Adipose tissue (tissue), 3 donors: ENCODE measurements around the gene ANKRD24. TPM values are rescaled to one million over a fixed set of nuclear protein-coding genes. Genes with fewer than 3 reads are reported as not detected.
"Not testable (repeated sequence)": the region's sequence is repeated elsewhere in the genome, so short reads cannot be mapped to it uniquely, and the experiment has no call there.

Experiments used
- H3K27ac ChIP-seq: one replicate; pipeline ENCODE4 v1.5.1; 2013; ENCODE audit warnings: low read depth, low read length
- WGBS, 3 donors: extraction: QIAGEN DNeasy Blood & Tissue Kit; methylation state at CpG; one replicate each; pipeline ENCODE4 v1.1.7; 2013; 5-methylcytosine and 5-hydroxymethylcytosine counted together
- polyA plus RNA-seq, 3 donors: library from polyadenylated mRNA; stranded (reverse); fragments of 200-250 nt; gene quantifications; one replicate each; pipeline ENCODE4 v1.2.3, GENCODE V29; 2013
- donor health status: healthy with polysubstance abuse.
- donor health status: Bipolar disorder and iron deficiency.
- donor health status: healthy.

The ANKRD24 gene
- polyA plus RNA-seq, 3 donors, result 1.5 to 2.2 (median 1.6) TPM

DNA sequence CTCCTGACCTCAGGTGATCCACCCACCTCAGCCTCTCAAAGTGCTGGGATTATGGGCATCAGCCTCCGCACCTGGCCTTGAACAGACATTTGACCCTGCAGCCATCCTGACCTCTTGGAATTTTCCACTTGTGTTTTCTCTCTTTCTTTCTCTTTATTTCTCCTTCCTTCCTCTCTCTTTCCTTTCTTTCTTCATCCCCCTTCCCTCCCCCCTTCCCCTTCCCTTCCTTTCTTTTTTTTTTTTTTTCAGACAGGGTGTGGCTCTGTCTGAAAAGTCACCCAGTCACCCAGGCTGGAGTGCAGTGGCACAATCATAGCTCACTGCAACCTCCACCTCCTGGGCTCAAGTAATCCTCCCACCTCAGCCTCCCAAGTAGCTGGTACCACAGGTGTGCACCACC lies 36.0 kb downstream of the ANKRD24 start:
- H3K27ac ChIP-seq, result not testable (repeated sequence)
- WGBS, 3 donors, result 91 to 100% (median 100%) methylated on average over 1 of the region's 1 CpG

DNA sequence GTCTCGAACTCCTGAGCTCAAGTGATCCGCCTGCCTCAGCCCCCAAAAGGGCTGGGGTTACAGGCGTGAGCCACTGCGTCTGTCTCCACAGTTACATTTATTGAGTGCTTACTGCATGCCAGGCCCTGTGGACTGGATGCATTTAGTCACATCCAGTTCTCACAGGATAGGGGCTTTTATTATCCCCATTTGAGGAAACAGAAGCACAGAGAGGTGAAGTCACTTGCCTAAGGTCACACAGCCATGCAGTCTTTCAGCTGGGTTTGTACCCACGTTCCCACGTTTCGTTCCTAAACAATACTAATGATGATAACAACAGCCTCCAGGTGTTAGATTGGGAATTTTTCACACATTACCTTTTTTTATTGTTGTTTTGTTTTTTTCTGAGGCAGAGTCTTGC lies 37.7 kb downstream of the ANKRD24 start:
- no peak overlapping the region for H3K27ac ChIP-seq
- WGBS, 3 donors, result 74 to 94% (median 91%) methylated on average over 7 of the region's 7 CpGs

DNA sequence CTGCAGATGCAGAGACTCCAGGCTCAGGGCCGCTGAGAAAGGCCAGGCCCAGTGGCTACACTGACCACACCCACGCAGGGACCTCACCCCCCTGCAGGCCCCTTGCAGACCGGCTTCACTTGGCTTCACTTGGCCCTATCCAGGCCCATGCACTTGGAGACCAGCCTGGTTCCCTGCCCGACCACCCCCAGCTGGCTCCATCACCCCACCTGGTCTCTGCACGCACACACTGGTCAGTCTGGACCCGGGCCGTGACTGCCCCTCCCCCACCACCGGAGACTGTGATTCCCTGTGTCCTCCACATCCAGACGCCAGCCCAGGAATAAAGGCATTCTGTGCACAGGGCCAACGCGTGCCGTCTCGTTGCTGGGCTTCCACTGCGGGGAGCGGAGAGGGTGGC lies 42.0 kb downstream of the ANKRD24 start:
- WGBS, 3 donors, result 64 to 67% (median 66%) methylated on average over 15 of the region's 15 CpGs
- H3K27ac ChIP-seq, result no peak overlapping the region

DNA sequence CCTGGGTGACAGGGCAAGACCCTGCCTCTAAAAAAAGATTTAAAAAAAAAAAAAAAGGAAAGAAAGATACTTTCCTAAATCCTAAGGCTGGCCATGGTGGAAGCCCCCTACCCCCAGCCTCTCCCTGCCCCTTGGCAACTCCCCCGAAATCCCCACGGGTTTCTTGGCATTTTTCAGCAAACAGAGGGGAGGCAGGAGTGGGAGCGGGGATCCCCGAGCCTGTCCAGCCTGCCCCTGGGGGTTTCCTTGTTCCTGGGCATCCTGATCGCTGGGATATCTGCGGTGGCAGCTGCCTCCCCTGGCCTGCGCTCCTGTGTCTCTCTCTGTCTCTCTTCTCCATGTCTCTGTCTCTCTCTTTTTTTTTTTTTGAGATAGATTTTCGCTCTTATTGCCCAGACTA lies 43.4 kb downstream of the ANKRD24 start:
- H3K27ac ChIP-seq, result no peak overlapping the region
- 70 to 79% (median 70%) methylated on average over 8 of the region's 8 CpGs for WGBS, 3 donors

DNA sequence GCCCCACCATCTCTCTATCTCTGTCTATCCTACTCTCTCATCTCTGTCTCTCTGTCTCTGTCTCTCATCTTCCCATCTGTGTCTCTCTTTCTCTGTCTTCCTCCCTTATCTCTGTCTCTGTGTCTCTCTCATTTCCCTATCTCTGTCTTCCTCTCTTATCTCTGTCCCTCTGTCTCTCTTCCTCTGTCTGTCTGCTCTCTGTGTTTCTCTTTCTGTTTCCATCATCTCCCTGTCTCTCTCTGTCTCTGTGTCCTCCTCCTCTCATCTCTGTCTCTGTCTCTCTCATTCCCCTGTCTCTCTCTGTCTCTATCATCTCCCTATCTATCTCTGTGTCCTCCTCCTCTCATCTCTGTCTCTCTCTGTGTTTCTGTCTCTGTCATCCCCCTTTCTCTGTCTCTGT lies 45.3 kb downstream of the ANKRD24 start:
- no peak overlapping the region for H3K27ac ChIP-seq

DNA sequence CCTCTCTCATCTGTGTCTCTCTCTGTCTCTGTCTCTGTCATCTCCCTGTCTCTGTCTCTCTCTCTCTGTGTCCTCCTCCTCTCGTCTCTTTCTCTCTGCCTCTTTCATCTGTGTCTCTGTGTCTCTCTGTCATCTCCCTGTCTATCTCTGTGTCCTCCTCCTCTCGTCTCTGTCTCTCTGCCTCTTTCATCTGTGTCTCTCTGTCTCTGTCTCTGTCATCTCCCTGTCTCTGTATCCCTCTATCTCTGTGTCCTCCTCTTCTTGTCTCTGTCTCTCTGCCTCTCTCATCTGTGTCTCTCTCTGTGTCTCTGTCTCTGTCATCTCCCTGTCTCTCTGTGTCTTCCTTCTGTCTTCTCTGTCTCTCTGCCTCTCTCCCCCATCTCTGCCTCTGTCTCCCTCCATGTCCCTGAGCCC lies 46.3 kb downstream of the ANKRD24 start:
- no peak overlapping the region for H3K27ac ChIP-seq
- 61 to 67% (median 61%) methylated on average over 2 of the region's 2 CpGs for WGBS, 3 donors

DNA sequence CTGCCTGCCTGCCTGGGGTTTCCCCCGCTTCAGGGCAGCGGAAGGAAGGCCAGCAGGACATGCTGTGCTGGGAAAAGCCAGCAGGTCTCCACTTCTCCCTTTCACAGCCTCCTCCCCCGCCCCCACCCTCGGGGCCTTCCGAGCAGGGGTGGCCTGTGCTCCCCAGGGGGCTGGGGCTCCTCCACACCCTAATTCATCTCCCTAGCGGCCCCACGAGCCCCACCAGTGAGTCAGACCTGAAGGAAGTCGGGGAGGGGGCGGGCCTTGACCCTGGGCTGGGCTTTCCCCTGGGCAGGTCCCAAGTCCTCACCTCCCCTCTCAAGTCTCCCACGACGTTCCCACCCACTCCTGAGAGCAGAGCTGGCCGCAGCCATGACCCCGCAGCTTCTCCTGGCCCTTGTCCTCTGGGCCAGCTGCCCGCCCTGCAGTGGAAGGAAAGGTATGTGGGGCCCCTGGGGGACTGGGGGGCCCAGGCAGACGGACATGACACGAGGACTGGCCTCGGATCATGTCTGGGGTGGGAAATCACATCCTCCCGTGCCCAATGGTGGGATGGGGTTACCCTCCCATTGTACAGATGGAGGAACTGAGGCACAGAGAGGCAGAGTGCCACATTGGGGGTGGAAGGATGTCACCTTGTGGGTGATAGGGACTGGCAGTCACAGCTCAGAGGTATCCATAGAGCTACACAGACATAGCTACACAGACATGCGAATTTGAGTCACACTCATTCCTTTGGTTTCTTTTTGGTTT lies 46.9 kb downstream of the ANKRD24 start, which contains the start of gene EBI3:
Gene EBI3, plus strand, starts transcription at position 345 of the 753 bp plus-strand sequence. Its CDS starts 28 bp downstream, at position 373.
- no peak within 1 kb of the TSS for H3K27ac ChIP-seq
- 9 to 14% (median 11%) methylated on average over 19 of the region's 19 CpGs for WGBS, 3 donors

DNA sequence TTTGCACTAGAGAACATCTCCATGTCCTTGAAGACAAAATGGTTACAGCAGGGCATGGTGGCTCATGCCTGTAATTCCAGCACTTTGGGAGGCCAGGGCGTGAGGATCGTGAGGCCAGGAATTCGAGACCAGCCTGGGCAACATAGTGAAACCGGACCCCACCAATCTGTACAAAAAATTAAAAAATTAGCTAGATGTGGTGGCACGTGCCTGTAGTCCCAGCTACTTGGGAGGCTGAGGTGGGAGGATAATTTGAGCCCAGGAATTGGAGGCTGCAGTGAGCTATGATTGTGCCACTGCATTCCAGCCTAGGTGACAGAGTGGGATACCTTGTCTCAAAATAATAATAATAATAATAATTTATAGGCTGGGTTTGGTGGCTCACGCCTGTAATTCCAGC lies 47.7 kb downstream of the ANKRD24 start:
- 79 to 89% (median 86%) methylated on average over 6 of the region's 6 CpGs for WGBS, 3 donors
- H3K27ac ChIP-seq, result not testable (repeated sequence)

DNA sequence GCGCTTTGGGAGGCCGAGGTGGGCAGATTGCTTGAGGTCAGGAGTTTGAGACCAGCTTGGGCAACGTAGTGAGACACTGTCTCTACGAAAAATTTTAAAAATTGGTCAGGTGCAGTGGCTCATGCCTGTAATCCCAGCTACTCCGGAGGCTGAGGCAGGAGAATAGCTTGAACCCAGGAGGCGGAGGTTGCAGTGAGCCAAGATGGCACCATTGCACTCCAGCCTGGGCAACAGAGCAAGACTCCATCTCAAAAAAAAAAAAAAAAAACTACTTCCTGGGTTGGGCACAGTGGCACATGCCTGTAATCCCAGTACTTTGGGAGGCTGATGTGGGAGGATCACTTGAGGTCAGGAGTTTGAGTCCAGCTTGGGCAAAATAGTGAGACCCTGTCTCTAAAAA lies 49.0 kb downstream of the ANKRD24 start:
- 86 to 87% (median 86%) methylated on average over 6 of the region's 6 CpGs for WGBS, 3 donors

DNA sequence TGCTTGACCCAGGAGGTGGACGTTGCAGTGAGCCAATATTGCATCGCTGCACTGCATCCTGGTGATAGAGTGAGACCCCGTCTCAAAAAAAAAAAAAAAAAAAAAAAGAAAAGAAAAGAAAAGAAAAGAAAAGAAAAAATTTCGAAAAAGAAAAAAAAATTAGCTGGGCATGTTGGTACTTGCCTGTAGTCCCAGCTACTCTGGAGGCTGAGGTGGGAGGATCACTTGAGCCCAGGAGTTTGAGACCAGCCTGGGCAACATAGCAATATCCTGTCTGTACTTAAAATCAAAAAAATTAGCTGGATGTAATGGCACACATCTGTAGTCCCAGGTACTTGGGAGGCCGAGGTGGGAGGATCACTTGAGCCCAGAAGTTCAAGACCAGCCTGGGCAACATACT lies 49.6 kb downstream of the ANKRD24 start:
- 71 to 82% (median 78%) methylated on average over 5 of the region's 5 CpGs for WGBS, 3 donors
- H3K27ac ChIP-seq, result not testable (repeated sequence)

More for the DNA sequence above, 49.0 kb downstream of the ANKRD24 start:
- H3K27ac ChIP-seq, result not testable (repeated sequence)

DNA sequence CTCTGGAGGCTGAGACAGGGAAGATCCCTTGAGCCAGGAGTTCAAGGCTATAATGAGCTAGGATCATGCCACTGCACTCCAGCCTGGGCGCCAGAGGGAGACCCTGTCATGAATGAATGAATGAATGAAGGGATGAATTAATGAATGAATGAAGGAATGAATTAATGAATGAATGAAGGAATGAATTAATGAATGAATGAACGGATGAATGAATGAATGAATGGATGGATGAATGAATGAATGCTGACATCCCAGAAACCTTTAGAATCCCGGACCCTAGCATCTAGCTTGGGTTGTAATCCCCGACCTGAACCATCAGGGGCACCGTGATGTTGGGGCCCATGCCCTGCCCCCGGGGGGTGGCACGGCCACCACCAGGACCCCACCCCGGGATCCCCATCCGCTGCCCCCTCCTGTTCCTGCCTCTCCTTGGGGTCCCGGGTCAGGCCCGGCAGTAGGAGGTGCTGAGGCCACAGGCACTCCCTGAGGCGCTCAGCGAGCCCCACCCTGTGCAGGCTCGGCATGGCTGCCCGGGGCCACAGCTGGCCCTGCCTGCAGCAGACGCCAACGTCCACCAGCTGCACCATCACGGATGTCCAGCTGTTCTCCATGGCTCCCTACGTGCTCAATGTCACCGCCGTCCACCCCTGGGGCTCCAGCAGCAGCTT lies 50.3 kb downstream of the ANKRD24 start:
- H3K27ac ChIP-seq, result no peak overlapping the region
- 41 to 56% (median 47%) methylated on average over 21 of the region's 21 CpGs for WGBS, 3 donors

DNA sequence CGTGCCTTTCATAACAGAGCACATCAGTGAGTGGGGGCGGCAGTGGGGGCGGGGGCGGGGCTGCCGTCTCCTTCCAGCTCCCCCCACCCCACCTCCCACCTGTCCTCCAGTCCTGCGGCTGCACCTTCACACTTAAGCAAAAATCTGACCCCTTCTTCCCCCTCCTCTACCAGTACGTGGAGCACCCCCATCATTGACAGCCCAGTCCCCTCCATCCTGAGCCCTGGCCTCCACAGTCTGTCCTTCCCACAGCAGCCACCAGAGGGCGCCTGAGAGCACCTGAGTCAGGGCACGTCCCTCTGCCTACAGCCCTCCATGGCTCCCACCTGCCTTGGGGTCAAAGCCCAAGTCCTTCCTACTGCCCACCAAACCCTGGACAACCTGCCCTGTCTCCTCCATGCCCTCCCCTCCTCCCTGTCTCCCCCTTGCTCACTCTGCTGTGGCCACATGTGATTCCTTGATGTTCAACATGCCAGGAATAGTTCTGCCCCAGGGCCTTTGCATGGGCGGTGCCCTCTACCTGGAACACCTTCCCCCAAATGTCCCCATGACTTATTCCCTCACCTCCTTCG lies 50.9 kb downstream of the ANKRD24 start:
- H3K27ac ChIP-seq, result no peak overlapping the region
- 29 to 36% (median 30%) methylated on average over 11 of the region's 11 CpGs for WGBS, 3 donors

DNA sequence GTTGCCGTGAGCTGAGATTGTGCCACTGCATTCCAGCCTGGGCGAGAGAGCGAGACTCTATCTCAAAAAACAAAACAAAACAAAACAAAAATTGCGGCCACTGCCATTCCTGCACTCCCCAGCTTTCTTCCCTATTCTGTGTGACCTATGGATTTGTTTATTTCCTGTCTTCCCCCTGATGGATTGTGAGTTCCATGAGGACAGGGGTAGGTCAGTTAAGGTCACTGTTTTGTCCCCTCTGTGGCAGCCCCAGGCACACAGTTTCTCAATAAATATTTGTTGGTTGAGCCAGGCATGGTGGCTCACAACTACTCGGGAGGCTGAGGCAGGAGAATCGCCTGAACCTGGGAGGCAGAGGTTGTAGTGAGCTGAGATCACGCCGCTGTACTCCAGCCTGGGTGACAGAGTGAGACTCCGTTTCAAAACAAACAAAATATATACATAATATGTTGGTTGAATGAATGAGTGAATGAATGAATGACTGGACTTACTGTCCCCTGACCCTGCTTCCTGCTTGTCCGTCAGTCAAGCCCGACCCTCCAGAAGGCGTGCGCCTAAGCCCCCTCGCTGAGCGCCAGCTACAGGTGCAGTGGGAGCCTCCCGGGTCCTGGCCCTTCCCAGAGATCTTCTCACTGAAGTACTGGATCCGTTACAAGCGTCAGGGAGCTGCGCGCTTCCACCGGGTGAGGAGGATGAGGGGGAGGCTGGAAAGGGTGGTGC lies 51.8 kb downstream of the ANKRD24 start:
- H3K27ac ChIP-seq, result no peak overlapping the region
- 42 to 53% (median 48%) methylated on average over 21 of the region's 21 CpGs for whole genome bisulfite sequencing, 3 donors

DNA sequence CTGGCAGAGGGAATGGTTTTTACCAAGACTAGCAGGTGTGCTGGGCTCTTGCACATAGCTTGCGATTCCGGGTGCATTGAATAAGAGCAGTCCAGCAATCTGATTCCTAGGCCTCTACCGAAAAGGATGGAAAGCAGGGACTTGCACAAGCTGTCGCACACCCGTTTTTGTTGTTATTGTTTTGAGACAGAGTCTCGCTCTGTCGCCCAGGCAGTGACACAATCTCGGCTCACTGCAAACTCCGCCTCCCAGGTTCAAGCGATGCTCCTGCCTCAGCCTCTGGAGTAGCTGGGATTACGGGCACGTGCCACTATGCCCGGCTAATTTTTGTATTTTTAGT lies 52.3 kb downstream of the ANKRD24 start:
- H3K27ac ChIP-seq, result no peak overlapping the region
- WGBS, 3 donors, result 69 to 73% (median 72%) methylated on average over 13 of the region's 13 CpGs

DNA sequence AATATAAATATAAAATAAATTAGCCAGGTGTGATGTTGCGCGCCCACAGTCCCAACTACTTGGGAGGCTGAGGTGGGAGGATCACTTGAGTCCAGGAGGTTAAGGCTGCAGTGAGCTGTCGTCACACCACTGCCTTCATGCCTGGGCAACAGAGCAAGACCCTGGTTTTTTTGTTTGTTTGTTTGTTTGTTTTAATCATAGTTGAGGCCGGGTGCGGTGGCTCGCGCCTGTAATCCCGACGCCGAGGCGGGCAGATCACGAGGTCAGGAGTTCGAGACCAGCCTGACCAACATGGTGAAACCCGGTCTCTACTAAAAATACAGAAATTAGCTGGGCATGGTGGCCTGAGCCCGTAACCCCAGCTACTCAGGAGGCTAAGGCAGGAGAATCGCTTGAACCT lies 55.0 kb downstream of the ANKRD24 start:
- WGBS, 3 donors, result 86 to 94% (median 90%) methylated on average over 16 of the region's 16 CpGs
- H3K27ac ChIP-seq, result not testable (repeated sequence)

DNA sequence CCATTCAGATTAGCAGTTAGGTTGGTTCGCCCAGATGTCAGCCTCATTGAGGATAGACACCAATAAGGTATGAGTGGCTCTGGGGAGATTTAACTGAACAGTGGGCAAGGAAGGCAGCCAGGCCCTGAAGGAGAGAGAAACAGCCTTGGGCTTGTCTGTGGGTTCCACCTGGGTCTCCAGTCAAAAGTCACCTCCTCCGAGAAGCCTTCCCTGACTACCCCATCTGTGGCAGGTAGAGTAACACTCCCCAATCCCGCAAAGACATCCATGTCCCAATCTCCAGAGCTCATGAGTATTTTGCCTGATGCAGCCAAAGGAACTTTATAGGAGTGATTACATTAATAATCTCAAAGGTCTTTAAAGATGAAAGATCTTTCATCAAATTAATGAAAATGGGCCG lies 56.3 kb downstream of the ANKRD24 start:
- H3K27ac ChIP-seq, result no peak overlapping the region
- 88 to 94% (median 90%) methylated on average over 4 of the region's 4 CpGs for WGBS, 3 donors

DNA sequence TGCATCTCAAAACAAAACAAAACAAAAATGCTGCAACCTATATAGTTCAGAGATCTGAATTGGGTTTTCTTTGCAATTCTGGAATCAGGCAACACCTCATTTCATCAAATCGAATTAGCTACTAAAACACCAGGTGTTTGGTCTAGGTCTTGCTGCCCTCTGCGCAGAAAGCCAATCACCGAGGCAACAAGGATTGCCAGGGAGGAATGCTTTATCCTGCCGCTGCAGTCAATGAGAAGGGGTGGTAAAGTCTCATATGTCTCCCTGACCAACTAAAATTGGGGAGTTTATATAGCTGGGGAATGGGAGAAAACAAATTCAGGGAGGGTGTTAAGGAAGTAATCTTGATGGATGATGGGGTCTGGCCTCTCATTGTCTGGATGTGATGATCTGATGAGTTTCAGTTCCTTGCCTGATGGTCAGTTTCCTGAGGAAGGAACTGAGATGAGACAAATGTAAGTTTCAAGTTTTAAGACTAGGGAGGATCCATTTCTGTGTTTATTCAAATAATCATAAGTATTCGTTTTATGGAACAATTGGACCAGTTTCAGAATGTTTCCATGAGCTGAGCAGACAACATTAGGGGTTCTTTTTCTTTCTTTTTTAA lies 59.4 kb downstream of the ANKRD24 start:
- H3K27ac ChIP-seq, result no peak overlapping the region
- WGBS, 3 donors, result 62 to 74% (median 65%) methylated on average over 5 of the region's 5 CpGs

DNA sequence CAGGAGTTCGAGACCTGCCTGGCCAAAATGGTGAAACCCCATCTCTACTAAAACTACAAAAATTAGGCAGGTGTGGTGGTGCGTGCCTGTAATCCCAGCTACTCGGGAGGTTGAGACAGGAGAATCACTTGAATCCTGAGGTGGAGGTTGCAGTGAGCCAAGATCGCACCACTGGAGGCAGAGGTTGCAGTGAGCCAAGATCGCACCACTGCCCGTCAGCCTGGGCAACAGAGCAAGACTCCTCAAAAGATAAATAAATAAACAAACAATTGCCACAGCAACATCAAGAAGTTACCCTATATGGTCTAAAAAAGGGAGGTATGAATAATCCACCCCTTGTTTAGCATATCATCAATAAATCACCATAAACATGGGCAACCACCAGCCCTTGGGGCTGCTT lies 63.4 kb downstream of the ANKRD24 start:
- WGBS, 3 donors, result 98 to 99% (median 98%) methylated on average over 6 of the region's 6 CpGs
- H3K27ac ChIP-seq, result not testable (repeated sequence)
